LHCN-M2 (cell line): ENCODE measurements around the gene ACSM2A. TPM values are rescaled to one million over a fixed set of nuclear protein-coding genes. Genes with fewer than 3 reads are reported as not detected.
A peak's percentile ranks its signal among the peaks of the same experiment; 100 is the strongest.
"Not testable (repeated sequence)": the region's sequence is repeated elsewhere in the genome, so short reads cannot be mapped to it uniquely, and the experiment has no call there.

Experiments
- DNase-seq: peaks from one replicate; pipeline ENCODE4 v3.0.0-alpha.2; 2012; ENCODE audit warnings: low read depth
- polyA plus RNA-seq: library from polyadenylated mRNA; unstranded; fragments of >200 nt; gene quantifications from one replicate; pipeline ENCODE4 v1.2.1, GENCODE V29; 2012; ENCODE audit warnings: missing spikeins
- total RNA-seq: library from RNA; depleted of rRNA; stranded (reverse); fragments of >200 nt; gene quantifications from 2 replicates; pipeline ENCODE4 v1.2.3, GENCODE V29; 2014; rRNA removed

Gene ACSM2A
- not detected in 2 replicates for total RNA-seq
- polyA plus RNA-seq: not detected

GRCh38 chr16:20451364-20451763, at the start of gene ACSM2A:
TSS of gene ACSM2A (plus strand) at chr16:20451521. CDS start at chr16:20460115, 8,594 bp downstream.
- DNase-seq: not testable (repeated sequence)

GRCh38 chr16:20402651-20403050, 48.7 kb upstream of the ACSM2A start:
- no peak for DNase-seq

- DNase-seq: no peak
These were observed 46.7 kb upstream of the ACSM2A start, which contains the start of gene PDILT for GRCh38 chr16:20404637-20405036. TSS of gene PDILT (minus strand) at chr16:20404737. CDS start at chr16:20399300, 5,437 bp downstream.

- peak; percentile 81 for DNase-seq
These were observed 41.8 kb upstream of the ACSM2A start, which contains the start of gene ACSM5 for GRCh38 chr16:20409398-20410120. TSS of gene ACSM5 (plus strand) at chr16:20409534. CDS start at chr16:20411485, 1,951 bp downstream.

GRCh38 chr16:20410121-20410723, 41.1 kb upstream of the ACSM2A start:
- DNase-seq: peak; percentile 59

- DNase-seq: no peak
These were observed 40.3 kb upstream of the ACSM2A start for GRCh38 chr16:20411055-20411454.

- peak; percentile 87 for DNase-seq
These were observed 35.8 kb upstream of the ACSM2A start for GRCh38 chr16:20415541-20415940.

GRCh38 chr16:20419093-20419492, 32.2 kb upstream of the ACSM2A start:
- DNase-seq: not testable (repeated sequence)

GRCh38 chr16:20421748-20422147, 29.6 kb upstream of the ACSM2A start:
- not testable (repeated sequence) for DNase-seq

DNA sequence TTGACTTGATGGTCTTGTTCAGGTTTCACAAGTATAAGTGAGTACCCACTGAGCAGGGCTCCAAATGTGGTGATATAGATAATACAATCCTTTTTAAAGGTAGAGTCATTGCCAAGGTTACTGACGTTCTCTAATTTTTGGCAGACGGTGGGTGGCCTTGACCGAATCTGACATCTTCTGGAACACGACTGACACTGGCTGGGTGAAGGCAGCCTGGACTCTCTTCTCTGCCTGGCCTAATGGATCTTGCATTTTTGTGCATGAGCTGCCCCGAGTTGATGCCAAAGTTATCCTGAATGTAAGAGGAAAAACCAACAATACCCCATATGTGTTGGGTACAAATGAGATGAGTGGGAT, 27.6 kb upstream of the ACSM2A start:
- DNase-seq: not testable (repeated sequence)

GRCh38 chr16:20424129-20424866, 27.0 kb upstream of the ACSM2A start:
- DNase-seq: no peak

- not testable (repeated sequence) for DNase-seq
These were observed 23.9 kb upstream of the ACSM2A start for GRCh38 chr16:20427401-20427797.

GRCh38 chr16:20429499-20429898, 21.8 kb upstream of the ACSM2A start:
- DNase-seq: not testable (repeated sequence)

GRCh38 chr16:20430480-20430879, 20.8 kb upstream of the ACSM2A start:
- DNase-seq: not testable (repeated sequence)

DNA sequence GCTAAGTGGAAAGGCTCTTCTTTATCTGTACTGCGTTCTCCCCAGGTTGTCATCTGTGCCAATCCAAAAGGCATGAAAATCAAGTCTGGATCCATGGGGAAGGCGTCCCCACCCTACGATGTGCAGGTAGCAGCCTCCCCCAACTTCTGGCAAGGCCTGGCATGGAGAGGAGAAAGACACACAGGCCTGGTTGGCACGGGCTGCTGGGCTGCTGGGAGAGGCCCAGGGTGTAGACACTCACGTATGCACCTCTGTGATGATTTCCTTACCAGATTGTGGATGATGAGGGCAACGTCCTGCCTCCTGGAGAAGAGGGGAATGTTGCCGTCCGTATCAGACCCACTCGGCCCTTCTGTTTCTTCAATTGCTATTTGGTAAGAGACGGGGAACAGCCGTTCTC, 20.4 kb upstream of the ACSM2A start:
- DNase-seq: no peak

- DNase-seq: not testable (repeated sequence)
These were observed 12.4 kb upstream of the ACSM2A start for GRCh38 chr16:20438950-20439349.

DNA sequence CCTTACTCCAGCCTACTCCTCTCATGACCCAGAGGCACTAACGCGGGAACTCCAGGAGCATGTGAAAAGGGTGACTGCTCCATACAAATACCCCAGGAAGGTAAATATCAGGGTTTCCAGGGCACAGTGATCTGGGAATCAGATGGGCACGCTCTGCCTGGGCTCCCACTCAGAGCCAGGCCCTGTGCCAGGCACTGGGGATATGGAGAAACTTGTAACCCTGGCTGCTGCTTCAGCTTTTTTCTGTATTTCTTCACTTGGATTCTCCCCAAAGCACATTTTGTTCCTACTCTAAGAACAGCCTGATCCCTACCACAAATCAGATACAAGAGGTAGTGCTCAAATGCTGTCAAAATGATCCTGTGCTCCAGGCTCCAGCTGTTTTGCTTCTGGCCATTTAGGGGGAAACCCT, 11.5 kb upstream of the ACSM2A start:
- peak; percentile 47 for DNase-seq

GRCh38 chr16:20440731-20441130, 10.6 kb upstream of the ACSM2A start:
- not testable (repeated sequence) for DNase-seq

DNA sequence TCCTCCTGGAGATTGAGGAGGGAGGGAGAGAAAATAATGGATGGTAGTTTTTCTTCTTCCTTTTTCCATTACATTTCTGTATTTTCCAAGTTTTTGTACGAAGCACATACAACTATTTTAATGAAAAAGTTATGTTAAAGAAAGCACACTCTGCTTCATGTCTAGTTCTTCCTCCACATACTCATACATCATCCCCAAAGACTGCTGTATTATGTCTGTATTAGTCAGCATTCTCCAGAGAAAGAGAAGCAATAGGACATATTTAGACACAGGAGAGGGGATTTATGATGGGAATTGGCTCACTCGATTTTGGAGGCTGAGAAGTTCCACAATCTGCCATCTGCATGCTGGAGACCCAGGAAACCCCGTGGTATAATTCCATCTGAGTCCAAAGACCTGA, 10.1 kb upstream of the ACSM2A start:
- peak; percentile 21 for DNase-seq

GRCh38 chr16:20441859-20442258, 9.5 kb upstream of the ACSM2A start:
- not testable (repeated sequence) for DNase-seq

GRCh38 chr16:20446652-20447393, 4.5 kb upstream of the ACSM2A start:
- DNase-seq: not testable (repeated sequence)
